Astrocyte of the cerebellum (primary cell): ENCODE measurements around the gene DDX23.

Source experiments
- DNase-seq: peaks from one replicate; pipeline ENCODE4 v3.0.0-alpha.2; 2011; ENCODE audit warnings: low read depth
- H3K4me3 ChIP-seq: 2 replicates; pipeline ENCODE4 v1.5.1; 2011; ENCODE audit warnings: mild to moderate bottlenecking, low read depth, low read length, moderate library complexity
- CTCF ChIP-seq: IDR thresholded peaks from 2 replicates; pipeline ENCODE4 v1.5.1; 2012; ENCODE audit warnings: low read length, low read depth, moderate library complexity, mild to moderate bottlenecking; ENCODE audit errors: missing control alignments
- in situ Hi-C: cut with HindIII; loops from 2 replicates; pipeline ENCODE4 v1.10.0; 2017; ENCODE audit warnings: low sequenced_read_pairs

DDX23 gene

GRCh38 chr12:48851883-48852733, at the start of gene DDX23:
TSS of gene DDX23 (minus strand) at chr12:48852163. CDS start at chr12:48845782, 6,381 bp downstream.
- peak; percentile 95 for DNase-seq
- H3K4me3 ChIP-seq = peak within 1 kb of the TSS; percentile 96
- TF ChIP-seq CTCF = no peak
- in situ Hi-C loops = no loop called here

GRCh38 chr12:48901278-48901677, 49.3 kb upstream of the DDX23 start:
- in situ Hi-C loops = no loop called here
- no peak for DNase-seq
- no peak for TF ChIP-seq CTCF
- no peak overlapping the region for H3K4me3 ChIP-seq

GRCh38 chr12:48899651-48900050, 47.7 kb upstream of the DDX23 start:
- in situ Hi-C loops = no loop called here
- no peak overlapping the region for H3K4me3 ChIP-seq
- DNase-seq = no peak
- TF ChIP-seq CTCF = no peak

GRCh38 chr12:48894271-48894670, 42.3 kb upstream of the DDX23 start:
- in situ Hi-C loops = no loop called here
- no peak for TF ChIP-seq CTCF
- DNase-seq = no peak
- H3K4me3 ChIP-seq = no peak overlapping the region

- in situ Hi-C loops = no loop called here
- peak; percentile 94 for TF ChIP-seq CTCF
- DNase-seq = peak; percentile 18
- peak overlapping the region; percentile 14 for H3K4me3 ChIP-seq
These were observed 38.9 kb upstream of the DDX23 start for GRCh38 chr12:48890657-48891418.

GRCh38 chr12:48889679-48890078, 37.7 kb upstream of the DDX23 start:
- no peak overlapping the region for H3K4me3 ChIP-seq
- TF ChIP-seq CTCF = no peak
- DNase-seq = no peak
- in situ Hi-C loops = no loop called here
